IPS-NIHi7 (cell line): ENCODE measurements around the gene RAPGEF3.

Experiments used
- DNase-seq: peaks from one replicate; pipeline ENCODE4 v3.0.0; 2012; ENCODE audit warnings: mixed read lengths; ENCODE audit errors: extremely low spot score

Gene RAPGEF3

GRCh38 chr12:47755655-47756562, 2.8 kb downstream of the RAPGEF3 start:
- DNase-seq, result no peak

GRCh38 chr12:47754881-47755280, 3.8 kb downstream of the RAPGEF3 start:
- no peak for DNase-seq

GRCh38 chr12:47754126-47754525, 4.6 kb downstream of the RAPGEF3 start:
- DNase-seq, result no peak

- peak; percentile 73 for DNase-seq
Observed at GRCh38 chr12:47753021-47754001, 5.4 kb downstream of the RAPGEF3 start.

GRCh38 chr12:47752552-47752951, 6.1 kb downstream of the RAPGEF3 start:
- no peak for DNase-seq

GRCh38 chr12:47752121-47752520, 6.6 kb downstream of the RAPGEF3 start:
- no peak for DNase-seq

- DNase-seq, result no peak
Observed at GRCh38 chr12:47751561-47751960, 7.1 kb downstream of the RAPGEF3 start.

- DNase-seq, result no peak
Observed at GRCh38 chr12:47750916-47751470, 7.7 kb downstream of the RAPGEF3 start.

GRCh38 chr12:47750229-47750798, 8.4 kb downstream of the RAPGEF3 start:
- no peak for DNase-seq

- no peak for DNase-seq
Observed at GRCh38 chr12:47748899-47749298, 9.8 kb downstream of the RAPGEF3 start.

GRCh38 chr12:47748507-47748828, 10.2 kb downstream of the RAPGEF3 start:
- DNase-seq, result no peak

- no peak for DNase-seq
Observed at GRCh38 chr12:47747596-47748506, 10.8 kb downstream of the RAPGEF3 start.

- no peak for DNase-seq
Observed at GRCh38 chr12:47747126-47747525, 11.6 kb downstream of the RAPGEF3 start.

GRCh38 chr12:47746523-47746922, 12.2 kb downstream of the RAPGEF3 start:
- no peak for DNase-seq

GRCh38 chr12:47746073-47746472, 12.6 kb downstream of the RAPGEF3 start:
- DNase-seq, result no peak

GRCh38 chr12:47745485-47746041, 13.1 kb downstream of the RAPGEF3 start:
- no peak for DNase-seq

- DNase-seq, result no peak
Observed at GRCh38 chr12:47744778-47745436, 13.8 kb downstream of the RAPGEF3 start.

- DNase-seq, result peak; percentile 87
Observed at GRCh38 chr12:47744005-47744651, 14.6 kb downstream of the RAPGEF3 start.

GRCh38 chr12:47743311-47743860, 15.3 kb downstream of the RAPGEF3 start:
- DNase-seq, result no peak
